Stimulated activated CD8-positive, alpha-beta memory T cell treated with anti-CD3 and anti-CD28 coated beads, Interleukin-12 subunit alpha, Interleukin-12 subunit beta, amount 100 ng/mL, for 4 hours (primary cell): Measurements from ENCODE around the gene SSR1.

ENCODE experiments used
- DNase-seq: peaks from one replicate; pipeline ENCODE4 v3.0.0-alpha.2; 2020; ENCODE audit warnings: low read depth

SSR1 gene

DNA sequence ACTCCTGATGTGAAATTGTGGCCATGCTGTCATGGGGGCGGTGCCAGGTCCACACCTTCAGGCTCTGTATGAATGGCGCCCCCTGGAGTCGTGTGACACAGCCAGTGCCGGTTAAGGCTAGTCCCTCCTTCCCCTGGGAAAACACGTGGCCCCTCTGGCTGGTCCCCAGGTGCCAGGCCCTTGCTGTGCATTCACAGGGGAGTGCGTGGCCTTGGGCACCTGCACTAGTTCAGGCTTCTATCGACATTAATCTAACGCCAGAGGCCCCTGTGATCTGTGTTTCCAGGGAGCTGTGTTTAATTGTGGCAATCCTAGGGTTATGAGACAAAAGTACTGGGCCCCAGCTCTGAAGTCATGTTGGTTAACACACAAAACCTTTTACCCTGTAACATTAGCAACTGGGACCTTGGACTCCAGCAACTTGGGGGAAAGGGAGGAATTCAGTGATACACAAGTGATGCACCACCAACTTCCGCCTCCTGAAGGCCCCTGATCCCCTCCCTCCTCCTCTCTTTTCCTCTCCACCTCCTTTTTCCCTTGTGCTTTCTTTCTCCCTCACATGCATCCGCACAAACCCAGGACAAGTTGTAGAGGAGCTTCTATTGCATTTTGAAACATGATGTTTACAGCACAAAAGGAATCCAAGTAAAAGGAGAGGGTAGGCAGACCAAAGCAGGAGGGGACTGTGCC is 74.0 kb downstream of the SSR1 start:
- peak; percentile 39 for DNase-seq

DNA sequence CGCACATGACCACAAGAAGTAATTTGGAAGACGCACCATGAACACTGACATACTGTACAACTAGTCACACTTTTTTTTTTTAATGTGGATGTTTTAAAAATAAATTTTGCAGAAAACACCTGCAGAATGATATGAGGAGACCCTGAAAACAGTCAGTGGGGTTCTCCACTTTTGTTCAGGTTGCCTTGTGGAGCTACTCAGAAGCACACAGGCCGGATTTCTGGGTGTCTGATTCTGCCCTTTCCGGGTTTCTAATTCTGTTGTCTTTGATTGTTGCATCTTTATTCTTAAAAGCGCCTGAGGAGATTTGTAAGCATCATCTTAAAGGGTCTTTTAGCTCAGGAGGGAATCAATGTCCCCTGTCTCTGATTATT is 74.5 kb downstream of the SSR1 start:
- no peak for DNase-seq

DNA sequence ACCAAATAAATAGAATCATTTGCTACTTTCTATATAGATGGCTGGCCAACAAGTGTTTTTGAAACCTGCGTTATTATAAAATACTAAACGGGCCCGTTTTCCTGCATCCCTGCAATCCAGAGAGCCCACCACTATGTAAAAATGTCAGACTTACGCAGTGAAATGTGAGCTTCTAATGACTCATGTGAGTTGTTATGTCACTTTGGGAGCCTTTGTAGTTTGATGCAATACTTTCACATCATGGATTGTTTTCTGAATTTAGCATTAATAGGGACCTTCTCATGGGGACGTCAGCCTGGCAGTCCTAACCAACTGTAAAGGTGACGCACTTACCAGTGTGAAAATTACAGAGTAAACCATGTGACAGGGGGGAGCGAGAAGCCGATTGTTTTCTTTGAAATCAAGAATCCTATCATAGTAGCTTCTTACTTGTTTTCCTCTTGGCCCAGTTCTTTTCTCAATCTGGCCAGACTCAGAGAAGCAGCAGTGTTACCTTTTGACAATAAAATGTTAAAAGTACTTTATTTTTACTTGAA is 75.3 kb downstream of the SSR1 start:
- DNase-seq = no peak

DNA sequence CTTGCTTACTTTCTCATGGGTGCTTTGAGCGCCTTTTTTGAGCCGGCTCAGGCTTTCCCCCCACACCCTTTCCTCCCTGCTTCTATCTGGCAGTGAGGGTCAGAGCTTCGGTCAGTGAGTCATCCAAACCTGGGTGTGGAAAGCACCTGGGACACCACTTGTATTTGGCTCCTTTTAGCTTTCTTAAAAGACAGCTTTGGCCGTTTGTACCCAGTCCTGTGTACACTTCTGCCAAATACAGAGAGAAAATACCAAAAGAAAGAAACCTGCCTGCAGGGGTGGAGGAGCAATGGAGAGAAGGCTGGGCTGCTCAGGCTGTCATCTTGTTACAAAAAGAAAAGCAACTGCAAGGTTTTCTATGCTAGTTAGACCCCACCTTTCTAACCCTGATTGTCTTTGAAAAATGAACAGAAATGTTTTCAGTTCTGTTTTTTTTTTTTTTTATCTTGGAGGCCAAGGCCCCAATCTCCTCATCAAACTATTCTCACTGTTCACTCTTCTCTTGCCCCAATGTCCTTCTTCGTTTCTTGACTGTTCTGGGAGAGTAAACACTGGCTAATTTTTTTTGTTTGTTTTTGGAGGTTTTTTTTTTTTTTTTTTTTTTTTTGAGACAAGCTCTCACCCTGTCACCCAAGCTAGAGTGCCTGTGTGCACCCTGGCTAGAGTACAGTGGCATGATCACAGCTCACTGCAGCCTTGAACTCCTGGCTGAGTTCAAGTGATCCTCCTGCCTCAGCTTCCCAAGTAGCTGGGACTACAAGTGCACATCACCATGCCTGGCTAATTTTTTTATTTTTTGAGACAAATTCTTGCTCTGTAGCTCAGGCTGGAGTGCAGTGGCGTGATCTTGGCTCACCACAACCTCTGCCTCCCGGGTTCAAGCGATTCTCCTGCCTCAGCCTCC is 76.4 kb downstream of the SSR1 start:
- no peak for DNase-seq

GRCh38 chr6:7235712-7236305 is 77.2 kb downstream of the SSR1 start:
- DNase-seq = no peak

- DNase-seq = no peak
Measured at GRCh38 chr6:7234547-7234946, 78.5 kb downstream of the SSR1 start.

DNA sequence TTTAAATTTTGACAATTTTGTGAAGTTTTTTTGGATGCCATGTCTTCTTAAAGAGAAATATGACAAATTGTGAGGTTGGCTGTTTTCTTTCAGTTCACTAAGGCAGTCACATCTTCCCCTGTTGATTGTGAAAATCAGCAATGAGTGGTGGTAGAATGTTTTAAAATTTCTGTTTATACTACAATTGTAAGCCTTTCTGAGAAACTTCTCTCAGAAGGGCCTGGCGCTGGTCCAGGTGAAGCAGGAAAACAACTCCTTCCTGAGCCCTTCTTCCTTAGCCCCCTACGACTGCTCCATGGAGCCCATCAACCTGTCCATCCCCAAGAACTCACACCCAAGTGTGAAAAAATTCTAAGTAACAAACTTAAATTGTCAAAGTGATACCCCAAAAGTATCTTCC is 80.6 kb downstream of the SSR1 start:
- DNase-seq = no peak

- no peak for DNase-seq
Measured at GRCh38 chr6:7230956-7231713, 81.9 kb downstream of the SSR1 start.

DNA sequence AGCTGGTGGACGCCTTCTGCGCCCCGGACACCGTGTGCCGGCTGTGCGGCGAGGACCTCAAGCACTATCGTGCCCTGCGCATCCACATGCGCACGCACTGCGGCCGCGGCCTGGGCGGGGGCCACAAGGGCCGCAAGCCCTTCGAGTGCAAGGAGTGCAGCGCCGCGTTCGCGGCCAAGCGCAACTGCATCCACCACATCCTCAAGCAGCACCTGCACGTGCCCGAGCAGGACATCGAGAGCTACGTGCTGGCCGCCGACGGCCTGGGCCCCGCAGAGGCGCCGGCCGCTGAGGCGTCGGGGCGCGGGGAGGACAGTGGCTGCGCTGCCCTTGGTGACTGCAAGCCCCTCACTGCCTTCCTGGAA is 82.7 kb downstream of the SSR1 start:
- DNase-seq = no peak

GRCh38 chr6:7229376-7230326 is 83.3 kb downstream of the SSR1 start:
- DNase-seq = no peak

- DNase-seq = no peak
Measured at GRCh38 chr6:7228662-7229375, 84.2 kb downstream of the SSR1 start.

DNA sequence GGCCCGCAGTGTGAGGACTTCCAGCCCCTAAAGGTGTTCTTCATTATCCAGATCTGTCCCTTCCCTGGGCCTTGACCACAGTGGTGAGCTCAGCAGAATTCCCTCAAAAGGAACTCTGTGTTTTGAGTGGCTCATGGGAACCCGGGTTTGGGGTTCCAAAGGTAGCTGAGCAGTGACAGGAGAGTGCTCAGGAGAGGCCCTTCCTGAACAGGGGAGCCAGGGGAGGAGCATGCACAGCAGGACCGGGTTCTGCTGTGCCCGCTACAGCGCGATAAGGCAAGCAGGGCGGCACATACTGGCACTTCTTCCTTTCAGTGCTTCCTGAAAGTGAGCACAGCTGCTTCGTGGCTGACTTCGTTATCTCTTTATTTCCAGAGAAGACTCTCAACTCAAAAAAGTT is 88.3 kb downstream of the SSR1 start:
- DNase-seq = no peak

GRCh38 chr6:7222197-7222596 is 90.8 kb downstream of the SSR1 start:
- no peak for DNase-seq

DNA sequence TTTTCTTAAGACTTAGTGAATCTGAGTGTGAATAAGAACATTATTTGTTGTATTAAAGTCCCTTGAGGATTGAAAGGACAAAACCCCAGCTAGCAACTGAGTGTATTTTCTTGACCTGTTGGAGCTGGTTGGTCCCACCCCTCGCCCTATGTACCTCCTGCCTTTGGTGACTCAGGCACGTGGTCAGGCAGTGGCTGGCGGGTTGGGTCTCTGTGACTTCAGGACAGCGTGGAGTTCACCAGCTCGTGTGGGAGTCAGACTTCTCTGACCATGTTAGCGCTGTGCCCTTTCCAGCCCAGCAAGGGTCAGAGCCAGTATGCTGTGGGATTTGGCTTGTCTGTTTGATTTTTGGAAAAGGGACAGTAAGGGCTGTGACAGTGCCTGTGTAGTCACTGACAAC is 93.7 kb downstream of the SSR1 start:
- no peak for DNase-seq

- DNase-seq = no peak
Measured at GRCh38 chr6:7218406-7218988, 94.5 kb downstream of the SSR1 start.
